Activated CD8-positive, alpha-beta memory T cell treated with anti-CD3 and anti-CD28 coated beads for 36 hours (primary cell): ENCODE measurements around the gene TAOK1. TPM values are rescaled to one million over a fixed set of nuclear protein-coding genes. Genes with fewer than 3 reads are reported as not detected.
"Not testable (repeated sequence)": the region's sequence is repeated elsewhere in the genome, so short reads cannot be mapped to it uniquely, and the experiment has no call there.

Experiments
- CTCF ChIA-PET: fragments of 350-600 bp; sonication (Branson Sonifier 250); formaldehyde crosslinking; loops from one replicate; lab custom pipeline; 2021; ENCODE audit warnings: antibody characterized with exemption; lab: Charles Lee
- POLR2A ChIA-PET: fragments of 350-600 bp; sonication (Branson Sonifier 250); formaldehyde crosslinking; loops from one replicate; lab custom pipeline; 2021; ENCODE audit warnings: antibody characterized with exemption; lab: Charles Lee
- total RNA-seq, 2 experiments: library from RNA; stranded (reverse); gene quantifications; one replicate each; pipeline ENCODE4 v1.2.3, GENCODE V29; 2021

TAOK1 gene
- total RNA-seq: 10 to 100 TPM; 34.8 to 37.0 TPM

GRCh38 chr17:29389982-29390850 lies at the start of gene TAOK1:
Gene TAOK1 (plus strand): TSS chr17:29390363. CDS start chr17:29451549, 61,186 bp downstream.
- POLR2A ChIA-PET: interaction anchor here (0.7 kb wide), 1 partner anchor 96 kb away, joined by 3 read pairs; the partner anchor contains the start of gene NUFIP2
- CTCF ChIA-PET: interaction anchor here (0.8 to 2.4 kb wide), 3 partner anchors 20 to 57 kb away, joined by 3 to 9 read pairs (median 4); no protein-coding TSS in a partner anchor

- CTCF ChIA-PET: no interaction called here
- POLR2A ChIA-PET: no interaction called here
These were observed 48.4 kb upstream of the TAOK1 start for GRCh38 chr17:29341726-29342125.

GRCh38 chr17:29342158-29342765 lies 47.9 kb upstream of the TAOK1 start:
- ChIA-PET POLR2A (no interaction called here), CTCF (no interaction called here)

GRCh38 chr17:29344201-29344856 lies 45.8 kb upstream of the TAOK1 start:
- CTCF ChIA-PET: interaction anchor here (1.5 kb wide), 1 partner anchor 26 kb away, joined by 3 read pairs; no protein-coding TSS in a partner anchor
- POLR2A ChIA-PET: no interaction called here

GRCh38 chr17:29345066-29345465 lies 45.1 kb upstream of the TAOK1 start:
- POLR2A ChIA-PET: no interaction called here
- CTCF ChIA-PET: no interaction called here

GRCh38 chr17:29345470-29345869 lies 44.7 kb upstream of the TAOK1 start:
- CTCF ChIA-PET, POLR2A ChIA-PET: not testable (repeated sequence)

- ChIA-PET POLR2A (no interaction called here), CTCF (interaction anchor here (0.8 kb wide), 1 partner anchor 17 kb away, joined by 3 read pairs; no protein-coding TSS in a partner anchor)
These were observed 43.7 kb upstream of the TAOK1 start for GRCh38 chr17:29346462-29346861.

GRCh38 chr17:29347831-29348629 lies 42.1 kb upstream of the TAOK1 start:
- ChIA-PET POLR2A (no interaction called here), CTCF (interaction anchor here (0.7 kb wide), 1 partner anchor 29 kb away, joined by 3 read pairs; no protein-coding TSS in a partner anchor)

GRCh38 chr17:29349409-29349808 lies 40.8 kb upstream of the TAOK1 start:
- POLR2A ChIA-PET: no interaction called here
- CTCF ChIA-PET: no interaction called here

GRCh38 chr17:29352146-29352545 lies 38.0 kb upstream of the TAOK1 start:
- POLR2A ChIA-PET: no interaction called here
- CTCF ChIA-PET: interaction anchor here (0.6 kb wide), 2 partner anchors 163 to 675 kb away, joined by 3 read pairs; no protein-coding TSS in a partner anchor

- CTCF ChIA-PET: interaction anchor here (0.6 to 1.7 kb wide), 2 partner anchors 13 to 39 kb away, joined by 5 to 6 read pairs; no protein-coding TSS in a partner anchor
- POLR2A ChIA-PET: no interaction called here
These were observed 32.9 kb upstream of the TAOK1 start for GRCh38 chr17:29357232-29357631.

- POLR2A ChIA-PET: no interaction called here
- CTCF ChIA-PET: interaction anchor here (0.6 to 1.7 kb wide), 3 partner anchors 12 to 212 kb away, joined by 3 to 6 read pairs (median 5); no protein-coding TSS in a partner anchor
These were observed 32.3 kb upstream of the TAOK1 start for GRCh38 chr17:29357821-29358232.

GRCh38 chr17:29358416-29358815 lies 31.7 kb upstream of the TAOK1 start:
- CTCF ChIA-PET: interaction anchor here (0.5 to 0.9 kb wide), 2 partner anchors 14 to 213 kb away, joined by 3 read pairs; no protein-coding TSS in a partner anchor
- POLR2A ChIA-PET: no interaction called here

- POLR2A ChIA-PET: no interaction called here
- CTCF ChIA-PET: no interaction called here
These were observed 30.4 kb upstream of the TAOK1 start for GRCh38 chr17:29359777-29360176.

GRCh38 chr17:29363716-29364115 lies 26.4 kb upstream of the TAOK1 start:
- ChIA-PET POLR2A (no interaction called here), CTCF (interaction anchor here (1.0 kb wide), 1 partner anchor 92 kb away, joined by 4 read pairs; no protein-coding TSS in a partner anchor)

GRCh38 chr17:29364691-29365090 lies 25.5 kb upstream of the TAOK1 start:
- ChIA-PET CTCF (interaction anchor here (1.0 kb wide), 1 partner anchor 93 kb away, joined by 4 read pairs; no protein-coding TSS in a partner anchor), POLR2A (no interaction called here)

GRCh38 chr17:29368161-29368560 lies 22.0 kb upstream of the TAOK1 start:
- CTCF ChIA-PET: no interaction called here
- POLR2A ChIA-PET: no interaction called here

- ChIA-PET POLR2A (no interaction called here), CTCF (interaction anchor here (0.6 to 1.9 kb wide), 10 partner anchors 53 to 248 kb away, joined by 3 to 12 read pairs (median 4); no protein-coding TSS in a partner anchor)
These were observed 21.2 kb upstream of the TAOK1 start for GRCh38 chr17:29368926-29369325.
